ENCODE results near the gene SNTN. TPM values are rescaled to one million over a fixed set of nuclear protein-coding genes. Genes with fewer than 3 reads are reported as not detected.

The SNTN gene
- not detected for total RNA-seq

- Histone ChIP-seq H3K36me3 (no peaks in the 10 kb centered on the region), H3K27me3 (no peaks in the 10 kb centered on the region), H3K9me3 (no peaks in the 10 kb centered on the region), H3K4me3 (no peak within 1 kb of the TSS), H3K4me1 (no peaks in the 10 kb centered on the region), H3K27ac (no peak within 1 kb of the TSS)
- no peak for DNase-seq (ENCODE audit: low spot score in 2 of 2)
- no peak for TF ChIP-seq POLR2AphosphoS5 (IDR thresholded peaks at IDR 0.05)
- no peak for TF ChIP-seq CTCF (IDR thresholded peaks at IDR 0.05)
- no peak for TF ChIP-seq POLR2A (IDR thresholded peaks at IDR 0.05)
- intact Hi-C loops (cut with DNase I; ENCODE audit: low total_unique reads): no loop called here
Measured at GRCh38 chr3:63652066-63652725, at the start of gene SNTN. SNTN (plus strand) TSS chr3:63652675; CDS start chr3:63652688, 13 bp downstream.

GRCh38 chr3:63607716-63608115 is 44.8 kb upstream of the SNTN start:
- Histone ChIP-seq H3K27me3 (no peaks in the 10 kb centered on the region), H3K4me3 (no peak overlapping the region), H3K36me3 (no peaks in the 10 kb centered on the region), H3K9me3 (no peaks in the 10 kb centered on the region), H3K27ac (no peak overlapping the region), H3K4me1 (no peaks in the 10 kb centered on the region)
- intact Hi-C loops (cut with DNase I; ENCODE audit: low total_unique reads): no loop called here
- TF ChIP-seq POLR2A (IDR thresholded peaks at IDR 0.05) (no peak), CTCF (IDR thresholded peaks at IDR 0.05) (no peak)
- DNase-seq (ENCODE audit: low spot score in 2 of 2): no peak

- no peak overlapping the region for H3K4me3 ChIP-seq
Measured at GRCh38 chr3:63609408-63609807, 43.1 kb upstream of the SNTN start.

GRCh38 chr3:63609834-63610233 is 42.6 kb upstream of the SNTN start:
- intact Hi-C loops (cut with DNase I; ENCODE audit: low total_unique reads): no loop called here
- H3K27me3 ChIP-seq: no peaks in the 10 kb centered on the region
- H3K9me3 ChIP-seq: no peaks in the 10 kb centered on the region
- H3K4me1 ChIP-seq: no peaks in the 10 kb centered on the region
- no peak for DNase-seq (ENCODE audit: low spot score in 2 of 2)
- H3K36me3 ChIP-seq: no peaks in the 10 kb centered on the region
- no peak overlapping the region for H3K4me3 ChIP-seq
- TF ChIP-seq POLR2AphosphoS5 (IDR thresholded peaks at IDR 0.05) (no peak), CTCF (IDR thresholded peaks at IDR 0.05) (no peak), POLR2A (IDR thresholded peaks at IDR 0.05) (no peak)
- H3K27ac ChIP-seq: no peak overlapping the region

More at GRCh38 chr3:63609408-63609807, 43.1 kb upstream of the SNTN start:
- no peaks in the 10 kb centered on the region for H3K27me3 ChIP-seq
- no peak for TF ChIP-seq CTCF (IDR thresholded peaks at IDR 0.05)
- no peak for TF ChIP-seq POLR2A (IDR thresholded peaks at IDR 0.05)
- TF ChIP-seq POLR2AphosphoS5 (IDR thresholded peaks at IDR 0.05): no peak
- no peak for DNase-seq (ENCODE audit: low spot score in 2 of 2)
- H3K9me3 ChIP-seq: no peaks in the 10 kb centered on the region
- no peaks in the 10 kb centered on the region for H3K36me3 ChIP-seq
- no peaks in the 10 kb centered on the region for H3K4me1 ChIP-seq
- intact Hi-C loops (cut with DNase I; ENCODE audit: low total_unique reads): no loop called here
- no peak overlapping the region for H3K27ac ChIP-seq

- Histone ChIP-seq H3K27me3 (no peaks in the 10 kb centered on the region), H3K9me3 (no peaks in the 10 kb centered on the region), H3K4me3 (no peak overlapping the region), H3K4me1 (no peaks in the 10 kb centered on the region), H3K36me3 (no peaks in the 10 kb centered on the region), H3K27ac (no peak overlapping the region)
- no peak for TF ChIP-seq CTCF (IDR thresholded peaks at IDR 0.05)
- no peak for TF ChIP-seq POLR2A (IDR thresholded peaks at IDR 0.05)
- no peak for TF ChIP-seq POLR2AphosphoS5 (IDR thresholded peaks at IDR 0.05)
- intact Hi-C loops (cut with DNase I; ENCODE audit: low total_unique reads): no loop called here
- DNase-seq (ENCODE audit: low spot score in 2 of 2): no peak
Measured at GRCh38 chr3:63611382-63611781, 41.1 kb upstream of the SNTN start.

All from breast epithelium (tissue), 4 donors.